ENCODE results near the gene EMID1.

- TF ChIP-seq, protein P1, sequence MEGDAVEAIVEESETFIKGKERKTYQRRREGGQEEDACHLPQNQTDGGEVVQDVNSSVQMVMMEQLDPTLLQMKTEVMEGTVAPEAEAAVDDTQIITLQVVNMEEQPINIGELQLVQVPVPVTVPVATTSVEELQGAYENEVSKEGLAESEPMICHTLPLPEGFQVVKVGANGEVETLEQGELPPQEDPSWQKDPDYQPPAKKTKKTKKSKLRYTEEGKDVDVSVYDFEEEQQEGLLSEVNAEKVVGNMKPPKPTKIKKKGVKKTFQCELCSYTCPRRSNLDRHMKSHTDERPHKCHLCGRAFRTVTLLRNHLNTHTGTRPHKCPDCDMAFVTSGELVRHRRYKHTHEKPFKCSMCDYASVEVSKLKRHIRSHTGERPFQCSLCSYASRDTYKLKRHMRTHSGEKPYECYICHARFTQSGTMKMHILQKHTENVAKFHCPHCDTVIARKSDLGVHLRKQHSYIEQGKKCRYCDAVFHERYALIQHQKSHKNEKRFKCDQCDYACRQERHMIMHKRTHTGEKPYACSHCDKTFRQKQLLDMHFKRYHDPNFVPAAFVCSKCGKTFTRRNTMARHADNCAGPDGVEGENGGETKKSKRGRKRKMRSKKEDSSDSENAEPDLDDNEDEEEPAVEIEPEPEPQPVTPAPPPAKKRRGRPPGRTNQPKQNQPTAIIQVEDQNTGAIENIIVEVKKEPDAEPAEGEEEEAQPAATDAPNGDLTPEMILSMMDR (IDR thresholded peaks at IDR 0.05), result no peak
- TF ChIP-seq EP300 (IDR thresholded peaks at IDR 0.05) (no peak), POLR2A (IDR thresholded peaks at IDR 0.05) (no peak)
Measured at GRCh38 chr22:29291215-29291614, 85.5 kb downstream of the EMID1 start.
